Stimulated activated naive CD4-positive, alpha-beta T cell (primary cell): ENCODE data around the gene CPNE2.

ENCODE experiments used
- DNase-seq, 6 experiments: peaks; one replicate each; lab custom pipeline; 2025; lab: John Stamatoyannopoulos, UW

CPNE2 gene

GRCh38 chr16:57192720-57193486, 100.5 kb downstream of the CPNE2 start:
- no peak for DNase-seq

GRCh38 chr16:57194512-57194911, 102.1 kb downstream of the CPNE2 start:
- DNase-seq: no peak

GRCh38 chr16:57196286-57196685, 103.9 kb downstream of the CPNE2 start:
- DNase-seq: no peak

GRCh38 chr16:57196753-57197152, 104.4 kb downstream of the CPNE2 start:
- DNase-seq: no peak
